KBM-7 (cell line): ENCODE measurements around the gene OTOP3.

Experiments
- DNase-seq: peaks from one replicate; pipeline ENCODE4 v3.0.0-alpha.2; 2015
- in situ Hi-C: fragments of 300-500 bp; cut with MboI; formaldehyde crosslinking; loops from 2 replicates; pipeline ENCODE4 v1.14.3; 2020; ENCODE audit warnings: low sequenced_read_pairs, low pct_unique_long_range_greater_than_20kb, mixed read lengths

The OTOP3 gene

DNA sequence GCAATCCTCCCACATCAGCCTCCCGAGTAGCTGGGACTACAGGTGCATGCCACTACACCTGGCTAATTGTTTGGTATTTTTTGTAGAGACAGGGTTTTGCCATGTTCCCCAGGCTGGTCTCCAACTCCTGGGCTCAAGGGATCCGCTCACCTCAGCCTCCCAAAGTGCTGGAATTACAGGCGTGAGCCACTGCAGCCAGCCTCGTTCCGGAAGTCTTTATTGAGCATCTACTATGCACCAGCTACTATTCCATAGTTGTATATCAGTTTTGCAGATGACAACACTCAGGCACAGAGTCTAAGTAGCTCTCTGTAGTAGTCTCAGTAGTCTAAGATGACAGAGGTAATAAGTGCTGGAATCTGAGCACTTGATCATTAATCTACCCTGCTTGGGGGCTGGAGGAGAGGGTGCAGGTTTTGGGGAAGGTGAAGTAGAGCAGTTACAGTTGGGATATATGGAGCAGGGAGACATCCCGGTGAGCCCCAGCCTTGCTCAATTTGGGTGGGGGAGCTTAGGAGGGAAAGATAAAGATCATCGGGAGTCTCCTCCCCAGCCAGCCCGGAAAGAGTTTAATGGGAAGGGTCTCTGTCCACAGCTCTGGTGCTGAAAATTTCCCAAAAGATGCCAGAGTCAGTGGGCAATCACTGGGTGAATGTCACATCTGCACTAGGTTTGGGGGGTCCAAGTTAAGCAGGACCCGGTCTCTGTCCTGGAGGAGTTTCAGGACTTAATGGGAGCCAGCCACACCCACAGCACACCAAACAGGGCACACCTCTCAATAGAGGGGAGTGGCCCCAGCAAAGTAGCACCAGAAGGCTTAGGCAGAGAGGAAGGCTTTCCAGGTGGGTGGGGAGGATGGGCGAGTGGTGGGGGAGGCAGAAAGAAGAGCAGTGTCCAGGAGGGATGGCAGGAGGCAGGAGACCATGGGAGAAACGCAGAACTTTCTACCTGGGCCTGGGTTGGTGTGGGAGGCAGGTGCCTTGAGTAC lies 1.7 kb downstream of the OTOP3 start:
- in situ Hi-C loops, result no loop called here
- DNase-seq, result no peak

DNA sequence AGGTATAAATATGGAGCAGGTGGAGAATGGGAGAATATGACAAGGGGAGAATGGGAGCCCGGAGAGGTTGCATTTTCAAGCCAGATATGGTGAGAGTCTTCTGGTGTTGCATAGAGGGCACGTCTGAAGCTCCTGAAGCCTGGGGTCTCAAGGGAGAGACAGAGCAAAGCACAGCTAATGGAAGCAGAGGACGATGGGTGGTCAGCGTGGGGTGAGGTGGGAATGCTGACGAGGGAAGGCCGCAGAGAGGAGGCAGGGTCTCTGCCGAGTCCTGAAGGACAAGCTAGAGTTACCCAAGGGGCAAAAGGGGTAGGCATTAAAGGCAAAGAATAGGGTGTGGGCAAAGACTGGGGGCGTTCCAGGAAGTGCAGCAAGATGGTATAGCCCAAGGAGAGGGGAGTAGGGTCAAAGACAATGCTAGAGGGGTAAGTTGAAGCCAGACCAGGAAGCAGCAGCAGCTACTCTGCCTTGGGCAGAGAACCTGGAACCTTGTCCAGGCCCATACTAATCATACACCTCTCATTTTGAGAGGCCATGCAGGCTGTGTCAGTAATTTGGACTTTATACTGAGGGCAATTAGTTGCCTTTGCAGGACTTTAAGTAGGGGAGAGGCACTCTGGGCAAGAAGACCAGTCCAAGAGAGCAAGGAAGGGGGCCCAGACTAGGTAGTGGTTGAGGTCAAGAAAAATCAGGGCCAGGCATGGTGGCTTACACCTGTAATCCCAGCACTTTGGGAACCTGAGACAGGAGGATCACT lies 2.7 kb downstream of the OTOP3 start:
- DNase-seq, result no peak
- in situ Hi-C loops, result no loop called here

DNA sequence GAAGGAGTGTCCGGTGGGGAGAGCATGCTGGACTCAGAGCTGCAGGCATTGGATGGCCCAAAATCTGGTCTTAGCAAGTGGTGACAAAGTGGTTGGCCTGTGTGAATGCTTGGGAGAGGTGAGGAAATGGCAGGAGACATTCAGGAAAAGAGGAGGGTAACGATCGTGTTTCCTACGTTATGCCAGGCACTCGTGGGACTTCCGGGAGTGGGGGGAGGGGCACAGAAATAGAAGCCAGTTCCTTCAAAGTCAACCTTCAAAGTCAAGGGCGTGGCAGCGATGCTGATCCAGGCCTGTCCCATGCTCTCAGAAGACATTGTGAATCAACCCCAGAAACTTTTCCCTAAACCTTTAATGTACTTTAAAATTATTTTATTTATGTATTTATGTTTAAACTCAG lies 3.8 kb downstream of the OTOP3 start:
- in situ Hi-C loops, result no loop called here
- DNase-seq, result no peak

DNA sequence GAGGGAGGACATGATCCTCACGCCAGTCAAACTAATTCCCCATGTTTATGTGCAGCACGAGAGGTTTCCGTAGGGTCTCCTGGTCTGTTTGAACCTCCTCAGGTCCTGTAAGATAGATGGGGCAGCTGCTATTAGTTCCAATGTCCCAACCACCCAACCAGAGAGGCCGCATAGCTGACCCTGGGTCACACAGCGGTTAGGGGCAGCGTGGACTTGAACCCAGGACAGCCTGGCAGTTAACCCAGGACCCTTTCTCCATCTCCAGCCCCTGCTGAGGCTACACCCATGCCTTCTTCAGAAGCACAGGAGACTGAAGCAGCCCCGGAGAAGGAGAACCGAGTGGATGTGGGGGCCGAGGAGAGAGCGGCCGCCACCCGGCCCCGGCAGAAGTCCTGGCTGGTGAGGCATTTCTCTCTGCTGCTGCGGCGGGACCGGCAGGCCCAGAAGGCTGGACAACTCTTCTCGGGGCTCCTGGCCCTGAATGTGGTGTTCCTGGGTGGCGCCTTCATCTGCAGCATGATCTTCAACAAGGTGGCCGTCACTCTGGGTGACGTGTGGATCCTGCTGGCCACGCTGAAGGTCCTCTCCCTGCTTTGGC lies 5.5 kb downstream of the OTOP3 start:
- in situ Hi-C loops, result no loop called here
- no peak for DNase-seq

DNA sequence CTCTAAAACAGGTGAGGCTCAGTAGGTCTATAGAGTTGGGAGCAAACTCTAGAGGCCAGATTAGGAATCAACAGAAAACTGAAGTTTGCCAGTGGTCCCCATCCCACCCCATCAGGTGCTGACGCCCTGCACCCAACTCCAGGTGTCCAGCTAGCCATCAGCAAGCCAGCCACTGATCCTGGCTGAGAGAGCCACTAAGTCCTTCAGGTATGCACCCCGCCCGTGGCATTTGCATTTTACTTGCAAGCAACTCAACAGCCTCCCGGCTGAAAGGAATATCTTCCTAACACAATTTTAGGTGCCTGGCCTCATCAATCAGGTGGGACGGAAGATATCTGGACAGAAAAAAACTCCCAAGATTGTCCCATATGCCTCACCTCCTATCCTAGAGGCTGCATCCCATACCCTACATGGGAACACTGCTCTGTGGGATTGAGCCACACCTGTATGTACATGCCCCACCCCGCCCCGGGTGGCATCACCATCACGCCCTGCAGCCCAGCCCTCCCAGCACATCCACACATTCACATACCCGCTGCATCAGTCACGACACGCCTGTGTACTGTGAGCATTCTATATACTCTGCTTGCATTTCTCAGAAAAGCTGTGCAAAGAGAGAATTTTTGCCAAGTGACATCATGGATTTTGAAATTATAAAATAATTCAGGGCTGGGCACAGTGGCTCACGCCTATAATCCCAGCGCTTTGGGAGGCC lies 8.3 kb downstream of the OTOP3 start:
- in situ Hi-C loops, result no loop called here
- no peak for DNase-seq

DNA sequence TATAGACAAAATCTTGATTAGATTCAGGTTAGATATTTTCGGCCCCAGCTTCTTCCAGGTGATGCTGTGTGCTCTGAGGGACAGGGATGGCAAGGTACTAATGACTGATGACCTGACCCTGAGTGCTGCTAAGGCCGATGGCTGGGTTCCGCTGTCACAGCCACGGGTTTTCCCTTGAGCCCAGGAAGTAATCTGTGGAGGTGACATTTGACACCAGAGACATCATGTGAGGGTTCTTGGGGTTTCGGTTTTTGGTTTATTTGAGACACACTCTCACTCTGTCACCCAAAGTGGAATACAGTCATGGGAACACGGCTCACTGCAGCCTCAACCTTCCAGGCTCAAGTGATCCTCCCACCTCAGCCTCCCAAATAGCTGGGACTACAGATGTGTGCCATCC lies 9.8 kb downstream of the OTOP3 start:
- DNase-seq, result no peak
- in situ Hi-C loops, result no loop called here

DNA sequence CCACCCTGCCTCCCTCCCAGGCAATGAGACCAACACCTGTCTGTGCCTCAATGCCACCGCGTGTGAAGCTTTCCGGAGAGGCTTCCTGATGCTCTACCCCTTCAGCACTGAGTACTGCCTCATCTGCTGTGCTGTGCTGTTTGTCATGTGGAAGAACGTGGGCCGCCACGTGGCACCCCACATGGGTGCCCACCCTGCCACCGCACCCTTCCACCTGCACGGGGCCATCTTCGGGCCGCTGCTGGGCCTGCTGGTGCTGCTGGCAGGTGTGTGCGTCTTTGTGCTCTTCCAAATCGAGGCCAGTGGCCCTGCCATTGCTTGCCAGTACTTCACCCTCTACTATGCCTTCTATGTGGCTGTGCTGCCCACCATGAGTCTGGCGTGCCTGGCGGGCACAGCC lies 10.9 kb downstream of the OTOP3 start:
- in situ Hi-C loops, result no loop called here
- no peak for DNase-seq

DNA sequence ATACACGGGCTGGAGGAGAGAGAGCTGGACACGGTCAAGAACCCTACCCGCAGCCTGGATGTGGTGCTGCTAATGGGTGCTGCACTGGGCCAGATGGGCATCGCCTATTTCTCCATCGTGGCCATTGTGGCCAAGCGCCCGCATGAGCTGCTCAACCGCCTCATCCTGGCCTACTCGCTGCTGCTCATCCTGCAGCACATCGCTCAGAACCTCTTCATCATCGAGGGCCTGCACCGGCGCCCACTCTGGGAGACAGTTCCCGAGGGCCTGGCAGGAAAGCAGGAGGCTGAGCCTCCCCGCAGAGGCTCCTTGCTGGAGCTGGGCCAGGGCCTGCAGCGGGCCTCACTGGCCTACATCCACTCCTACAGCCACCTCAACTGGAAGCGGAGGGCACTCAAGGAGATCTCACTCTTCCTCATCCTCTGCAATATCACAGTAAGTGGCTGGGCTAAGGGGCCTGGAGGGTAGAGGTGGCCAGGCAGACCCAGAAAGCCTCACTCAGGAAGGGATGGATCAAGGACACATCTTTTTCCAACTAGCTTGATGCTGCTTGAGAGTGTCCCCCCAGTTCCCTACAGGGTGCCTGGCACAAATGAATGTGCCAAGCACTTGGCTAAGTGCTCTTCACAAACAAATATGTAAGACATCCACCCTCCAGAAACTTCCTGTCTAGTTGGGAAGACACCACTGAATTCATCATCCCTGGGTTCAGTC lies 11.5 kb downstream of the OTOP3 start:
- DNase-seq, result no peak
- in situ Hi-C loops, result no loop called here

DNA sequence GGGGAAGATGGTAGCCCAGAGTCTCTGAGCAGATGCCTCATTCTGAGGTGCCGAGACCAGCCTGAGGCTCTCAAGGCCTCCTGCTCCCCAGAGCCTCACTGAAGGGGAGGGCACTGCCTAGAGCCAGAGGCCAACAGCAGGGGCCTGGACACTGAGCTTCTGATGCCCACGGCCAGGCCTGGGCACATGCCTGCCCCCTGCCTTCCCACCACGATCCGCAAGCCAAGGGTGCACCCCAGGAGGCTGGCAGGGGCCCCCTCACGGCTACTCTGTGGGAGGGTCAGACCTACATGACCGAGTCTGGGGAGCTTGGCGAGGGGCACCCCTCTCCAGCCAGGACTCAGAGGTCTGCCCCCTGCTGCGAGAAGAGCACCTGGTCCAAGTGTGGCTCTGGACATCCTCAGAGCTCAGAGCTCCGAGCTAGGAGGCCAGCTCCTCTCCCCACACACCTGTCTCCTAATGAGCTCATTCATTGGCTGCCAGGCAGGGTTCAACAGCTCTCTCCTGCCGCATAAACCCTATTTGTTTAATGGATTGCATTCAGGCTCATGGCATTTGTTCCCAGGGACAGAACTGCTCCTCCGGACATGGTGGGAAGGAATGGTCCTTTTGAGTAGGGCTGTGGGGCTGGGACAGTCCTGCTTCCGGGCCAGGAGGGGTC lies 13.9 kb downstream of the OTOP3 start:
- in situ Hi-C loops, result no loop called here
- DNase-seq, result no peak

DNA sequence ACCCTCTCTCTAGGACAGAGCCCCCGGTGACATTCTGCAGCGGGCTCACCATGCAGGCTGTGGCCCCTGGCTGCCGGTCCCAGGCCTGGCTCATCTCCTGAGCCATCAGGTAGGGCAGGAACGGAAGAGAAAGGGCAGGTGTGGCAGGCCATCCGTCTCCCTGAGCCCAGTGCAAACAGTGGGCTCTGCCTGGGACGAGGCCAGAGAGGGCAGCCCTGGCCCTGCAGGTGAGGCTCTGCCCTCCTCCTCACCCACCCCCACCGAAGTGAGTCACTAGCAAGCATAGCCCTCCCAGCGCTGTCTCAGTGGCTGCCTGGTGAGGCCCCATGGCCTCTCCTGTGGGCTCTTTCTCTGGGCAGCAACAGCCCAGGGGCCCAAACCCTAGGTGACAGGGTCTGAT lies 14.5 kb downstream of the OTOP3 start:
- in situ Hi-C loops, result no loop called here
- DNase-seq, result no peak

DNA sequence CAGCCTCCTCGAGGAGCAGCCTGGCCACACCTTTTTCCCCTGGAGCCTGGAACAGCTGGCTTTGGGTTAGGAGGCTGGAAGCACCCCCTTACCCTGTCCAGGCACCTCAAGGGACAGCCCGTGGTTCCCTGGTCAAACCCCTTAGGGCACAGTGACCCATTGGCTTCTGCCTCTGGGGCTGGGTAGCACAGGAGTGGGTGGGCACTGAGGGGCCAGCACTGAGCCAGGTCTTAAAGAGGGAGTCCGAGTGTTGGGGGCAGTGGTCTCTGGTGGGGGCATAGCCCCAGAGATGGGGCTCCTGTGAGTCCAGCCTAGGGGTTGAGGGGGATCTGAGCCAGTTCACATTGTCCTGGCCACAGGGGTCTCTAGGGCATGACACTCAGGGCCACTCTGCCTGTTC lies 15.4 kb downstream of the OTOP3 start:
- DNase-seq, result no peak
- in situ Hi-C loops, result no loop called here

DNA sequence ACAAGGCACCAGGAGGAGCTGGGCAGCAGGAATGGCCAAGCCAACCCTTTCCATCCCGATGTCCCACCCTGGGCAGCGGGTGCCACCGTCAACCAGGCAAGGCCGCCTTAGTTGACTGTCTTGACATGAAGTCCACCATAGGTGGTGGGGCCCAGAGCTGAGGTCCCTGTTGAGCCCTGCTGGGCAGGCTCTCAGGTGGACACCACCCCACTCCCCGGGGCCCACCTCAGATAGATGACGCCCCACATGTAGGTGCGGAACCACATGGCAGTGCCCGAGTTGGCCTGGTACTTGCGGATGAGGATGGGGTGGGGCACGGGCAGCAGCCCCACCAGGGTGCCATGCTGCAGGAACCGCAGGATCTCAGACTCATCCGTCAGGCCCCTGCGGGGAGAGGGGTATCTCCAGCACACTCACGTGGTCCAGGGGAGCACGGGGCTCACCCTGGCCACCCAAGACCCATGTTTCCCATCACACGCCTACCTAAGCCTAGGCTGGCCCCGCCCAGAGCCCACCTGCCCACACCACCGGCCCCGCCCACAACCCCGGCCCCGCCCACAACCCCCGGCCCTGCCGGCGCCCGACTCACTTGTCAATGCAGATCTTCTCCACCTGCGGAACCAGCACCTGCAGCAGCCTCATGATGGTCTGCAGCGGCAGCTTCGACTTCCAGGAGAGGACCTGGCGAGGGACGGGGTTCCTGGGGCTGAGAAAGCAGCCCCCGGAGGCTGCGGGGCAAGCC lies 16.2 kb downstream of the OTOP3 start:
- in situ Hi-C loops, result no loop called here

DNA sequence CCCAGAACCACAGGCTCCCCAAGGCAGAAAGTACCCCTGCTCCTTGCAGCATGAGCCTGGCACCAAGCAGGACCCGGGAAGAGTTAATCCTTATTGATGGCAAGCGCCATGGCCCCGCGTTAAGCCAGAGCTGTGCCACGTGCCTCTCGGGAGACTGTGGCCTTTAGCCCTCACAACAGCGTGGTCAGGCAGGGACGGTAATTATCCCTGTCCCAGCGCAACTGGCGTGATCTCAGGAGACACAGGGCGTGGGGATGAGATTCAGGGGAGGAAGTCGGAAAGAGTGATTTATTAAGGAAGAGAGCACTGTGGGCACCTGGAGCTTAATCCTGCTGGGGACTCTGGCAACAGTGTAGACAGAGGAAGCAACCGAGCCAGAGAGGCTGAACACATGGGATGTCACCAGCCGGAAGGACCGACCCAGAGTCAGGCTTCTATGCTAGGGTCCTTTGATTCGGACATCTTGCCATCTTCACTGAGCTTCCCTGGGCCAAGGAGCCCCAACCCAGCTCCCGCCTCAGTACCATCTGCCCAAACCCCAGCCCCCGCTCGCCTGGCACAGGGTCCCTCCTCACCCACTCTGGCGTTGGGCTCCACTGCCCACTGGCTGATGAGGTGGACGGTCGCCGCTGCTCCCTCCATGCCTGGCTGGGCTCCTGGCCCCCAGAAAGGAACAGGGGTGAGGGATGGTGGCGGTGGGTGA lies 16.9 kb downstream of the OTOP3 start:
- DNase-seq, result no peak
- in situ Hi-C loops, result no loop called here

More for the DNA sequence above, 16.2 kb downstream of the OTOP3 start:
- DNase-seq, result no peak

DNA sequence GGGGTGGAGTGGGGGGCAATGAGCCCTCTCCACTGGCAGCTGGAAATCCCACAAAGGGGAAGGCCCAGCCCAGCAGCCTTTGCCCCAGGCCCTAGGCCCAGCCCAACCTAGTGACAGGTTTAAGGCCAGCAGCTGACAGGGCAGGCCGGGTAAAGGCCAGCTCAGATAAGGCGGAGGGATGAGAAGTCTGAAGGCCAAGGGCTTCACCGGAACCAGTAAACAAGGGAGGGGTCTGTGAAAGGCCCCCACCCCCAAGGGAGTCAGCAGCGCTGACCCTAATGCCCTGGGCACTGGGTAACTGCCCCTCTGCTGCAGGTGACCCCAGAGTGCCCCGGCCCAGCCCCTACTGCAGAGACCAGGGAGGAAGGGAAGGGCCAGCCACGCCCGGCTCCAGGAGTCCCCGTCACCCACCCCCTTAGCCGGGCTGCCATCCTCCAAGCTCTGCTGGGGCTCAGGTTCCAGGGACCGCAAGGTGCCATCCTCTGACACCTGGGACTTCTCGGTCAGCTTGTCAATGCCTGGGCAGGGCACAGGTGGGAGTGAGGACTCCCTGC lies 17.5 kb downstream of the OTOP3 start:
- DNase-seq, result no peak
- in situ Hi-C loops, result no loop called here

DNA sequence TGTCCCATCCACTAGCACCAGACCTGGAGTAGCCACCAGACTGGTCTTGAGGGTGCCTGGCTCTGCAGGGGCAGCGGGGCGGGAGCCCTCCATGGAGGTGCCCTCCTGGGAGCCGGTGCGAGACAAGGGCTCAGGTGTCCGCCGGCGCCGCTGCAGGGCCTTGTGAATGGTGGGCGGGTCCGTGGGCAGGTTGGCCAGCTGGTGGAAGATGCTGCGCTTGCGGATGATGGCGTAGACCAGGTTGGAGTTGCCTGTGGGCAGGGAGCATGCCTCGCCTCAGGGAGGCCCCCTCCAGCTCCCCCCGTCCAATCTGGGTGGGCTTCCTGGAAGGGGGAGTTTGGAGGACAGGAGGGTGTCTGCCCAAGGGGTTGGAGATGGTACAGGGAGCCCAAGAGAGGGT lies 18.4 kb downstream of the OTOP3 start:
- in situ Hi-C loops, result no loop called here

DNA sequence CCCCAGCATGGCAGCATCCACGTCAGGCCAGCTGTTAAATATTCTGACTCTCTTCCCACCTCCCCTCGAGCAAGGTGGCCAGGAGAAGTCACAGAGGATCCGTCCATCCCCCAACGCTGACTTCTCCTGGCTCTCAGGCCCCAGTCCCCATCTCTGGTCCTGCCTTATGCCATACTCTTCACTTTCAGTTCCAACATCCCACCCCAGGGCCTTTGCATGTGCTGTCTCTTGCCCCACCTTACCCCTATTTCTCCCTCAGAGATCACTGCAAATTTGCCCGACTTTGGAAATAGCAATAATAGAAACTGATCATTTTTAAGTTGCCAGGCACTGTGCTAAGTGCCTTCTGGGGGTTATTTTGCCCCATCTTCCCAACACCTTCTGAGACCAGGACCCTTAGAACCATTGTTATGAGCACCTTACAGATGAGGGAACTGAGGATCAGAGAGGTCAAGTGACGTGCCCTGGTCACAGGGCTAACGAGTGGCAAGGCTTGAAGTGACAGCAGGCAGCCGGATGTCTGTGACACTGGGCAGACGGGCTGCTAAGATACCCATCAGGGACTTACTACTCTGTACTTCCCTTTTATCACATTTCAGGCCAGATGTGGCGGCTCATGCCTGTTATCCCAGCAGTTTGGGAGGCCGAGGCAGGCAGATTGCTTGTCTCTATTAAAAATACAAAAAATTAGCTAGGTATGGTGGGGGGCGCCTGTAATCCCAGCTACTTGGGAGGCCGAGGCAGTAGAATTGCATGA lies 19.1 kb downstream of the OTOP3 start:
- peak; percentile 64 for DNase-seq
- in situ Hi-C loops, result no loop called here

More for the DNA sequence above, 18.4 kb downstream of the OTOP3 start:
- no peak for DNase-seq
